K562 (cell line): ENCODE results near the gene TNPO2. TPM values are rescaled to one million over a fixed set of nuclear protein-coding genes. Genes with fewer than 3 reads are reported as not detected.

Experiments
- ARNT ChIP-seq, 2 experiments: fragments of 450-650 bp; IDR thresholded peaks; 2 replicates each; pipeline ENCODE4 v1.6.1; 2016; ENCODE audit warnings: mild to moderate bottlenecking in 1 of 2
- CBFB ChIP-seq: sonication (generic); formaldehyde crosslinking; IDR thresholded peaks from 2 replicates; pipeline ENCODE4 v1.4.0; 2020; ENCODE audit warnings: mild to moderate bottlenecking, missing genetic modification reagents
- CREBBP ChIP-seq: IDR thresholded peaks from one replicate; pipeline ENCODE4 v1.6.1; 2012; ENCODE audit warnings: low read depth, mild to moderate bottlenecking, control low read depth, inconsistent platforms, low read length
- DDX20 ChIP-seq: fragments of 450-650 bp; IDR thresholded peaks from 2 replicates; pipeline ENCODE4 v1.6.1; 2016; ENCODE audit warnings: missing genetic modification characterization, low read depth, mild to moderate bottlenecking, missing compliant biosample characterization, moderate library complexity
- ETS2 ChIP-seq: IDR thresholded peaks from 2 replicates; pipeline ENCODE4 v1.6.1; 2016; ENCODE audit warnings: borderline replicate concordance, missing genetic modification characterization, mild to moderate bottlenecking, moderate library complexity, missing compliant biosample characterization; ENCODE audit not compliant: poor library complexity, severe bottlenecking
- FOXA3 ChIP-seq, 2 experiments: fragments of 450-650 bp in 1 of 2; sonication (generic) in 1 of 2; formaldehyde crosslinking; IDR thresholded peaks in 1 of 2; conservative IDR thresholded peaks in 1 of 2; 2 replicates each; pipeline versions ENCODE4 v1.4.0 to v1.8.0; 2020 to 2022; ENCODE audit warnings: mild to moderate bottlenecking in 2 of 2, missing genetic modification reagents in 1 of 2
- HOXB6 ChIP-seq: fragments of 250-450 bp; sonication (Bioruptor Pico); IDR thresholded peaks from 2 replicates; pipeline ENCODE4 v1.5.1; 2022; ENCODE audit warnings: mild to moderate bottlenecking, borderline replicate concordance
- MAZ ChIP-seq, 2 experiments: fragments of 450-650 bp in 1 of 2; sonication (generic) in 1 of 2; formaldehyde crosslinking; IDR thresholded peaks in 1 of 2; conservative IDR thresholded peaks in 1 of 2; 2 replicates each; pipeline versions ENCODE4 v1.4.0 to v1.5.0; 2020; ENCODE audit warnings: mild to moderate bottlenecking in 1 of 2, missing genetic modification reagents in 1 of 2
- MCM3 ChIP-seq: fragments of 450-650 bp; IDR thresholded peaks from 2 replicates; pipeline ENCODE4 v1.6.1; 2016
- MEIS2 ChIP-seq: fragments of 450-650 bp; IDR thresholded peaks from 2 replicates; pipeline ENCODE4 v1.6.1; 2014; ENCODE audit warnings: mild to moderate bottlenecking; ENCODE audit not compliant: partially characterized antibody
- PHF8 ChIP-seq: fragments of 200-600 bp; sonication (generic); IDR thresholded peaks from 2 replicates; pipeline ENCODE4 v1.6.1; 2012; ENCODE audit warnings: mixed run types, mild to moderate bottlenecking, inconsistent platforms, low read length, moderate library complexity, borderline replicate concordance
- POLR2AphosphoS2 ChIP-seq: IDR thresholded peaks from 2 replicates; pipeline ENCODE4 v1.6.1; 2012; ENCODE audit warnings: low read length, improper control_type of control experiment
- PYGO2 ChIP-seq: fragments of 450-650 bp; IDR thresholded peaks from 2 replicates; pipeline ENCODE4 v1.6.1; 2016; ENCODE audit warnings: mild to moderate bottlenecking, missing genetic modification characterization, moderate library complexity, missing compliant biosample characterization
- RAD21 ChIP-seq, 2 experiments: fragments of 250-450 bp in 1 of 2; fragments of 450-650 bp in 1 of 2; sonication (Bioruptor Pico) in 1 of 2; formaldehyde crosslinking in 1 of 2; IDR thresholded peaks in 1 of 2; conservative IDR thresholded peaks in 1 of 2; 2 replicates each; pipeline versions ENCODE4 v1.4.0 to v1.8.0; 2020 to 2022; ENCODE audit warnings: mild to moderate bottlenecking in 2 of 2, moderate library complexity in 1 of 2
- RNF2 ChIP-seq: sonication (generic); IDR thresholded peaks from 2 replicates; pipeline ENCODE4 v1.6.1; 2016
- SETDB1 ChIP-seq: IDR thresholded peaks from one replicate; pipeline ENCODE4 v1.6.1; 2012; ENCODE audit warnings: low read length, control low read depth, inconsistent platforms
- TBL1XR1 ChIP-seq, 2 experiments: IDR thresholded peaks; 2 replicates each; pipeline ENCODE4 v1.6.1; 2012; ENCODE audit warnings: improper control_type of control experiment in 2 of 2, low read length in 2 of 2, mild to moderate bottlenecking in 1 of 2
- XRCC3 ChIP-seq: fragments of 450-650 bp; IDR thresholded peaks from 2 replicates; pipeline ENCODE4 v1.6.1; 2017; ENCODE audit warnings: mild to moderate bottlenecking, moderate library complexity
- ZFX ChIP-seq: sonication (generic); formaldehyde crosslinking; IDR thresholded peaks from 2 replicates; pipeline ENCODE4 v1.8.0; 2022; ENCODE audit warnings: mild to moderate bottlenecking, missing genetic modification reagents, moderate library complexity
- ZNF140 ChIP-seq: fragments of 250-450 bp; sonication (Bioruptor Pico); IDR thresholded peaks from 2 replicates; pipeline ENCODE4 v1.8.0; 2021; ENCODE audit warnings: moderate library complexity, mild to moderate bottlenecking, inconsistent platforms
- ZNF444 ChIP-seq: fragments of 250-450 bp; sonication (Bioruptor Pico); IDR thresholded peaks from 2 replicates; pipeline ENCODE4 v1.4.0; 2020; ENCODE audit warnings: mild to moderate bottlenecking, moderate library complexity
- ZNF695 ChIP-seq: fragments of 450-650 bp; formaldehyde crosslinking; IDR thresholded peaks from 2 replicates; pipeline ENCODE4 v1.4.0; 2020; ENCODE audit warnings: mild to moderate bottlenecking, moderate library complexity
- polyA plus RNA-seq, 8 experiments: library from polyadenylated mRNA; depleted of rRNA in 4 of 8; stranded (reverse) in 5 of 8; unstranded in 3 of 8; fragments of >200 nt; fragmentation: Nextera tagmentation in 2 of 8; fragmentation: Illumina TruSeq in 1 of 8; extraction: Ambion mirVana in 2 of 8; extraction: Trizol in 1 of 8; gene quantifications; 2 replicates each; pipeline versions ENCODE4 v1.2.1 to v1.2.3, GENCODE V29; 2011 to 2014; ENCODE audit warnings: inconsistent platforms in 1 of 8, missing spikeins in 1 of 8
- total RNA-seq, 7 experiments: library from RNA; depleted of rRNA in 6 of 7; stranded (reverse); fragments of >200 nt in 6 of 7; fragmentation: Illumina TruSeq in 2 of 7; extraction: Trizol in 2 of 7; gene quantifications; 2 replicates each; pipeline versions ENCODE4 v1.2.1 to v1.2.3, GENCODE V29; 2011 to 2021; ENCODE audit warnings: low replicate concordance in 1 of 7
- TF ChIP-seq, protein P1 (sequence below): fragments of 250-450 bp; sonication (Bioruptor Pico); IDR thresholded peaks from 2 replicates; pipeline ENCODE4 v1.9.0; 2021; ENCODE audit warnings: mild to moderate bottlenecking
- TF ChIP-seq, protein P2 (sequence below): IDR thresholded peaks from 2 replicates; pipeline ENCODE4 v1.6.1; 2012; ENCODE audit warnings: low read depth, low read length, improper control_type of control experiment, borderline replicate concordance
- TF ChIP-seq, protein P3 (sequence below): sonication (generic); formaldehyde crosslinking; IDR thresholded peaks from 2 replicates; pipeline ENCODE4 v1.8.0; 2022; ENCODE audit warnings: missing genetic modification reagents, mild to moderate bottlenecking, borderline replicate concordance

TNPO2 gene
- total and polyA plus RNA-seq, 9 of the 15 experiments (the other 6 are each of a cell fraction or from before 2014, with no cell fraction given) = 6.0 to 126 (median 53.8) TPM

DNA sequence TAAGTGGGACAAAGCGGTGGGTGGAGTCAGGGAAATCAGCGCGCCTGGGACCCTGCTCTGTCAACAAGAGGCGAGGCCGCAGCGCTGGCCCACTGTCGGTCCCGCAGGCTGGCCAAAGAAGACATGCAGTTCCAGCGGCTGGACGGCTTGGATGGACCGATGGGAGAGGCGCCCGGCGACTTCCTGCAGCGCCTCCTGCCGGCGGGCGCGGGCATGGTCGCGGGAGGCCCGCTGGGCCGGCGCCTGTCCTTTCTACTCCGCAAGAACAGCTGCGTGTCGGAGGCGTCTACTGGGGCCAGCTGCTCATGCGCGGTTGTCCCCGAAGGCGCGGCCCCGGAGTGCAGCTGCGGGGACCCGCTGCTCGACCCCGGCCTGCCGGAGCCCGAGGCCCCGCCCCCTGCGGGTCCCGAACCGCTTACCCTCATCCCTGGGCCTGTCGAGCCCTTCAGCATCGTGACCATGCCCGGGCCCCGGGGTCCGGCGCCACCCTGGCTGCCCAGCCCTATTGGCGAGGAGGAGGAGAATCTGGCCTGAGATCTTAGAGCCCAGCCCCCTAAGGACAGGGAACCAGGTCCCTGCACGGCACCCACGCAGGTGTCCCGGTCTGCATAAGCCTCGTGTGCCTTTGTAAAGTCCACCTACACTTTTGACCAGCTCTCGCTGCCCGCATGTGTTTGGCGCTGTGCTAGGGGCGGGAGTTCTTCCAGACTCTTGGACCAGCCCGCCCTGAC lies 34.0 kb upstream of the TNPO2 start (continued):
- TF ChIP-seq, protein P1, sequence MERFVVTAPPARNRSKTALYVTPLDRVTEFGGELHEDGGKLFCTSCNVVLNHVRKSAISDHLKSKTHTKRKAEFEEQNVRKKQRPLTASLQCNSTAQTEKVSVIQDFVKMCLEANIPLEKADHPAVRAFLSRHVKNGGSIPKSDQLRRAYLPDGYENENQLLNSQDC = no peak
- TF ChIP-seq PHF8 = no peak; the same call in 1 of the 2 replicates
- TF ChIP-seq XRCC3 = no peak
- no peak; the same call in 1 of the 2 replicates for TF ChIP-seq CBFB
- no peak for TF ChIP-seq MCM3
- no peak for TF ChIP-seq DDX20 (tag)
- 0 out of 4 replicates have a peak, but pooled peaks of 1 of the 2 experiments have one; percentile 62 for TF ChIP-seq FOXA3 (CRISPR knock-in tag; conservative IDR thresholded peaks at IDR 0.05 in 1 of 2, IDR thresholded peaks at IDR 0.05 in 1 of 2)
- peak in 1 of 2 experiments; percentile 78; a peak in 2 of 4 replicates for TF ChIP-seq MAZ (CRISPR knock-in tag; conservative IDR thresholded peaks at IDR 0.05 in 1 of 2, IDR thresholded peaks at IDR 0.05 in 1 of 2)
- TF ChIP-seq, protein P2, sequence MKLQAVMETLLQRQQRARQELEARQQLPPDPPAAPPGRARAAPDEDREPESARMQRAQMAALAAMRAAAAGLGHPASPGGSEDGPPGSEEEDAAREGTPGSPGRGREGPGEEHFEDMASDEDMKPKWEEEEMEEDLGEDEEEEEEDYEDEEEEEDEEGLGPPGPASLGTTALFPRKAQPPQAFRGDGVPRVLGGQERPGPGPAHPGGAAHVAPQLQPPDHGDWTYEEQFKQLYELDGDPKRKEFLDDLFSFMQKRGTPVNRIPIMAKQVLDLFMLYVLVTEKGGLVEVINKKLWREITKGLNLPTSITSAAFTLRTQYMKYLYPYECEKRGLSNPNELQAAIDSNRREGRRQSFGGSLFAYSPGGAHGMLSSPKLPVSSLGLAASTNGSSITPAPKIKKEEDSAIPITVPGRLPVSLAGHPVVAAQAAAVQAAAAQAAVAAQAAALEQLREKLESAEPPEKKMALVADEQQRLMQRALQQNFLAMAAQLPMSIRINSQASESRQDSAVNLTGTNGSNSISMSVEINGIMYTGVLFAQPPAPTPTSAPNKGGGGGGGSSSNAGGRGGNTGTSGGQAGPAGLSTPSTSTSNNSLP = no peak
- TF ChIP-seq ARNT (IDR thresholded peaks at IDR 0.05) = no peak
- TF ChIP-seq ZNF444 (CRISPR knock-in tag) = no peak
- TF ChIP-seq, protein P3, sequence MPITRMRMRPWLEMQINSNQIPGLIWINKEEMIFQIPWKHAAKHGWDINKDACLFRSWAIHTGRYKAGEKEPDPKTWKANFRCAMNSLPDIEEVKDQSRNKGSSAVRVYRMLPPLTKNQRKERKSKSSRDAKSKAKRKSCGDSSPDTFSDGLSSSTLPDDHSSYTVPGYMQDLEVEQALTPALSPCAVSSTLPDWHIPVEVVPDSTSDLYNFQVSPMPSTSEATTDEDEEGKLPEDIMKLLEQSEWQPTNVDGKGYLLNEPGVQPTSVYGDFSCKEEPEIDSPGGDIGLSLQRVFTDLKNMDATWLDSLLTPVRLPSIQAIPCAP (CRISPR knock-in tag) = no peak
- no peak for TF ChIP-seq CREBBP
- no peak for TF ChIP-seq HOXB6 (CRISPR knock-in tag)
- no peak for TF ChIP-seq ZNF695 (CRISPR knock-in tag)
- TF ChIP-seq ZNF140 = no peak
- TF ChIP-seq ZFX (CRISPR knock-in tag) = peak; percentile 55; the same call in 1 of the 2 replicates
- TF ChIP-seq MEIS2 = no peak
- no peak for TF ChIP-seq POLR2AphosphoS2
- TF ChIP-seq RNF2 = no peak
- no peak for TF ChIP-seq ETS2 (tag)
- TF ChIP-seq SETDB1 = no peak
- TF ChIP-seq TBL1XR1 (IDR thresholded peaks at IDR 0.05; ENCODE audit: low read length in 2 of 2) = no peak
- TF ChIP-seq RAD21 (CRISPR knock-in tag; conservative IDR thresholded peaks at IDR 0.05 in 1 of 2, IDR thresholded peaks at IDR 0.05 in 1 of 2) = peak; percentile 67 to 79
- no peak for TF ChIP-seq PYGO2 (tag)
